ENCODE measurements around the gene KLB. TPM values are rescaled to one million over a fixed set of nuclear protein-coding genes. Genes with fewer than 3 reads are reported as not detected.

Gene KLB
- total and polyA plus RNA-seq, 4 donors = 0.06 to 0.80 (median 0.38) TPM

GRCh38 chr4:39494354-39494753, 87.6 kb downstream of the KLB start:
- Histone ChIP-seq H3K27ac (ENCODE audit: low read depth in 1 of 2, low read length in 1 of 2) (no peak overlapping the region), H3K4me3 (no peak overlapping the region), H3K4me1 (ENCODE audit: control insufficient read depth in 5 of 5, insufficient read depth in 5 of 5, low read length in 5 of 5) (no peaks in the 10 kb centered on the region), H3K9me3 (ENCODE audit: control insufficient read depth in 4 of 4, insufficient read depth in 3 of 4, low read length in 3 of 4) (no peaks in the 10 kb centered on the region), H3K36me3 (ENCODE audit: control insufficient read depth in 4 of 4, insufficient read depth in 4 of 4, low read length in 4 of 4) (peaks cover 2 to 7% (median 3%) of the 10 kb centered on the region in 4 donors), H3K9ac (ENCODE audit: insufficient read depth in 1 of 2, low read length in 2 of 2) (no peak overlapping the region), H3K27me3 (ENCODE audit: control insufficient read depth in 3 of 3, insufficient read depth in 3 of 3, low read length in 2 of 3) (no peaks in the 10 kb centered on the region)
- DNase-seq (no peak), ATAC-seq (ENCODE audit: insufficient read depth, low FRiP score) (no peak)
- WGBS, 2 donors = 94 to 95% methylated on average over 1 of the region's 1 CpG
- TF ChIP-seq CTCF (IDR thresholded peaks at IDR 0.05; ENCODE audit: control extremely low read depth, extremely low read depth) = no peak

- DNase-seq = no peak
- Histone ChIP-seq H3K36me3 (ENCODE audit: control insufficient read depth in 4 of 4, insufficient read depth in 4 of 4, low read length in 4 of 4) (peaks cover 2 to 7% (median 4%) of the 10 kb centered on the region in 4 donors), H3K9me3 (ENCODE audit: control insufficient read depth in 4 of 4, insufficient read depth in 3 of 4, low read length in 3 of 4) (no peaks in the 10 kb centered on the region), H3K27ac (ENCODE audit: low read depth in 1 of 2, low read length in 1 of 2) (no peak overlapping the region), H3K4me3 (no peak overlapping the region), H3K27me3 (ENCODE audit: control insufficient read depth in 3 of 3, insufficient read depth in 3 of 3, low read length in 2 of 3) (no peaks in the 10 kb centered on the region), H3K4me1 (ENCODE audit: control insufficient read depth in 5 of 5, insufficient read depth in 5 of 5, low read length in 5 of 5) (no peaks in the 10 kb centered on the region), H3K9ac (ENCODE audit: insufficient read depth in 1 of 2, low read length in 2 of 2) (no peak overlapping the region)
- no peak for ATAC-seq (ENCODE audit: insufficient read depth, low FRiP score)
- 63 to 82% methylated on average over 4 of the region's 4 CpGs for WGBS, 2 donors
- TF ChIP-seq CTCF (IDR thresholded peaks at IDR 0.05; ENCODE audit: control extremely low read depth, extremely low read depth) = no peak
Observed at GRCh38 chr4:39495446-39496213, 88.9 kb downstream of the KLB start.

GRCh38 chr4:39497909-39498726, 91.4 kb downstream of the KLB start:
- no peak for TF ChIP-seq CTCF (IDR thresholded peaks at IDR 0.05; ENCODE audit: control extremely low read depth, extremely low read depth)
- no peak overlapping the region for H3K4me3 ChIP-seq
- peaks cover 8 to 20% (median 11%) of the 10 kb centered on the region in 4 donors for H3K36me3 ChIP-seq (ENCODE audit: control insufficient read depth in 4 of 4, insufficient read depth in 4 of 4, low read length in 4 of 4)
- no peak for ATAC-seq (ENCODE audit: insufficient read depth, low FRiP score)
- H3K27me3 ChIP-seq (ENCODE audit: control insufficient read depth in 3 of 3, insufficient read depth in 3 of 3, low read length in 2 of 3) = no peaks in the 10 kb centered on the region
- H3K9me3 ChIP-seq (ENCODE audit: control insufficient read depth in 4 of 4, insufficient read depth in 3 of 4, low read length in 3 of 4) = no peaks in the 10 kb centered on the region
- WGBS, 2 donors = 90 to 94% methylated on average over 1 of the region's 1 CpG
- no peak overlapping the region for H3K27ac ChIP-seq (ENCODE audit: low read depth in 1 of 2, low read length in 1 of 2)
- H3K4me1 ChIP-seq (ENCODE audit: control insufficient read depth in 5 of 5, insufficient read depth in 5 of 5, low read length in 5 of 5) = no peaks in the 10 kb centered on the region
- no peak overlapping the region for H3K9ac ChIP-seq (ENCODE audit: insufficient read depth in 1 of 2, low read length in 2 of 2)
- DNase-seq = no peak

Data from lung (tissue), 12 donors.